Measurements from ENCODE around the gene DNAJC15.
"Not testable (repeated sequence)": the region's sequence is repeated elsewhere in the genome, so short reads cannot be mapped to it uniquely, and the experiment has no call there.

Gene DNAJC15

GRCh38 chr13:43005460-43006236 is 17.7 kb upstream of the DNAJC15 start:
- DNase-seq = no peak

- no peak for DNase-seq
Observed at GRCh38 chr13:43006893-43007631, 16.3 kb upstream of the DNAJC15 start.

GRCh38 chr13:43008596-43008995 is 14.8 kb upstream of the DNAJC15 start:
- no peak for DNase-seq

GRCh38 chr13:43009506-43009905 is 13.9 kb upstream of the DNAJC15 start:
- DNase-seq = no peak

GRCh38 chr13:43014162-43014561 is 9.2 kb upstream of the DNAJC15 start:
- no peak for DNase-seq

DNA sequence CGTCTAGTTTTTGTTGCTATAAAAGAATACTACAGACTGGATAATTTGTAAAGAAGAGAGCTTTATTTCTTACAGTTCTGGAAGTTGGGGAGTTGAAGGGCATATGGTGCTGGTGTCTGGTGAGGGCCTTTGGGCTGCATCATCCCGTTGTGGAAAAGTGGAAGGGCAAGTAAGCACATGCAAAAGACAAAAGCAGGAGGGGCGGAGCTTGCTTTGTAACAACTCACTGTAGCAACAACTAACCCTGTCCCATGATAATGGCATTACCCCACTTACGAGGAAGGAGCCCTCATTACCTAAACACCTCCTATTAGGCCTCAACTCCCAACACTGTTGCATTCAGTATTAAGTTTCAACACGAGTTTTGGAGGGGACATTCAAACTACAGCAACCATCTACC is 7.2 kb upstream of the DNAJC15 start:
- DNase-seq = no peak

DNA sequence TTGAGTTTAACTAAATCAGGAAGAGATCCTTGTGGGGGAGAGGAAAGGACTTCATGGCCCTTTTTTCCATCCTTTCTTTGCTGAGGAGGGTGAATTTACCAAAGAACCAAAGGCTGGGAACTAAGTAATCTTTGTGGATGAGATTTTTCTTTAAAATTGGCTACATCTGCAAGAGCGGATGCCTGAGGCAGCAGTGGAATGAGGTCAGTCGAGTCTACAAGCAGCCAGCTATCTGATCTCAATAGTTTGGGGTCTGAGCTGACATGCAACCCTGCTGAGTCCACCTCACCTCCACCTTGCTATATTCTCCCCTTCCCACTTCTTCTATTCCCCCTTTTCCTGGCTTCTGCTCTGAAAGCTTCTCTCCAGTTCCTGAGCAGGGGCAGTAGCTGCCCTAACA is 3.6 kb upstream of the DNAJC15 start:
- DNase-seq = no peak

DNA sequence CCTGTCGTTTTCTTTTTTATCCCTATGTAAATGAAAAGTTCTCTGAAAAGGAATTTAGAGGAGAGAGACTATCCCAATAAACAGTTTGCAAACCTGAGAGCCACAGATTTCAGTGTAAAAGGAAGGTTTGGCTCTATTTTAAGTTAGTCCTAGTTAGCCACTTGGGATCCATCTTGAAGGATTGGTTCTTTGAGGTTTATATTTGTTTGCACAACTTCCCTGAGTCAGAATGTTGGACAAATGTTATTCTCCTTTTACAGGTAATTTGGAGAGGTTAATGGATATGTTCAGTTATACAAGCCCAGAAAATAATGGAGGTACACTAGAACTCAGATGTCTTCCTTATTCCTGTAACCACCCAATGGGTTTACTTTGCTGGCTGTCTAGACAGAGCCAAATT is 2.6 kb upstream of the DNAJC15 start:
- DNase-seq = no peak

DNA sequence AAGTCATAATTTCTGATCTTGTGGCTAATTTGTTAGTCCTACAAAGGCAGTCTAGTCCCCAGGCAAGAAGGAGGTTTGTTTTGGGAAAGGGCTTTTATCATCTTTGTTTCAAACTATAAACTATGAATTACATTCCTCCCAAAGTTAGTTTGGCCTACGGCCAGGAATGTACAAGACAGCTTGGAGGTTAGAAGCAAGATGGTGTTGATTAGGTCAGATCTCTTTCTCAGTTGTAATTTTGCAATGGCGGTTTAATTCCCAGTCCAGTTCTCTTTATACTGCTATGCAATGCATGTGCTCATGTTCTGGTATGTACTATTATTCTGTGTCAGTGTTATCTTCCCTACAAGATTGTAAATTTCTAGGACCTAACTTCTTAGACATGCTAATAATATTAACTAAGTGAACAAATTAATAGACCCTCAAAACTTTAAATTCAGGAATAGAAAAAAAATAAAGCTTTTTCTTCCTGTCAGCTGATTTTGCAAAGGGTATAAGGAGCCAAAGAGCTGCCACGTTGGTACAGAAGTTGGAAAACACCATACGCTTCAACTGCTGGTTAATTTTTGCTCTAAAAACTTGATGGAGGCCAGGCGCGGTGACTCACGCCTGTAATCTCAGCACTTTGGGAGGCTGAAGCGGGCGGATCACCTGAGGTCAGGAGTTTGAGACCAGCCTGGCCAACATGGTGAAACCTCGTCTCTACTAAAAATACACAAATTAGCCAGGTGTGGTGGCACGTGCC is 1.3 kb upstream of the DNAJC15 start:
- DNase-seq = no peak

GRCh38 chr13:43022934-43023288 is 475 bp upstream of the DNAJC15 start:
- DNase-seq = no peak

DNA sequence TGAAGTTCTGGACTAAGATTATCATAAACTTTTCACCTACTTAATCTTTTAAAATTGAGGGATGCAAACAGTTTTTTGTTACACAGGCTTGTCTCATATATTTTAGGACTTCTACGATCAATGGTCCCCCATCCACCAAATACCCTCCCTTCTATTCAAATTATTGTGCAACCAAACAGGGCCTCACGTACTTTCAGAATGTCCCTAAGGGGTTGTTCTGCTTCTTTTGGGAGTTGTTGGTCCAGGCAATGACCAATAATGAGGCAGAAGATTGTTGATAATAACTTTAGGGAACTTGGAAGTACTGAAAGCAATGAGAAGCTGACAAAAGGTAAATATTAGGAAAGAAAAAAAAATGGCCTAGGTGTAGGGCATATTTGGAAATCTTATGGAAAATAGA is 2.9 kb downstream of the DNAJC15 start:
- no peak for DNase-seq

DNA sequence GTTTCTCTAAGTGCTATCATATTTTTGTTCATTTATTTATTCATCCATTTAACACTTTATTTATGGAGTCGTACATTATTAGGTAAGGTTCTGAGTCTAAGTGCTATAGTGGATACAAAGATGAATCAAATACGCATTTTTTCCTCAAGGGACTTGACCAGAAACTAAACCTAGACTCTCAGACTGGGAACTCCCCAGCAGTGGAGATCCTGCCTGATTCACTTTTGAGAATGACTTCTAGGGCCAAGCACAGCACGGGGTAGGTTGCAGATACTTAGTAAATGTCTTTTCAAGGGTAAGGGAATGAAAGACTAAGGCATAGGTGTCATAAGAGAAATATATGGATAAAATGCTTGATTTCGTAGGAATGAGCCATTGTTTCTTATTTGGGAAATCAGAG is 7.2 kb downstream of the DNAJC15 start:
- no peak for DNase-seq

DNA sequence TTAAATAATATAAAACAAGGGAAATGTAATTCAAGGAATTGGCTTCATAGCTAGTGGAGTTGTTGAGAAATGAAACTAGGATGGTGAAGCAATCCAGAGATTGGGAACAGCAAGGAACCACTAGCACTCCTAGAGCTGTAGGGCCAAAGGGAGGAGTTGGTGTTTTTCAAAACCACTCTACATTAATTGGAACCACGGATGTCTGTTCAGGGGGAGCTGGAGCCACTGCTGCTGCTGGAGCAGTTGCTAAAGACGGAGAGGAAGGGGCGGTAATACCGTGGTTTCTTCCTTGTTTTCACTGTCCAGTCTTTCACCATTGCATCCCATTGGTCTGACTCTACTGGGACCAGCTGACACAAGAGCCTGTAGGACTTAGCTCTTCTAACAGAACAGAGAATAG is 8.5 kb downstream of the DNAJC15 start:
- DNase-seq = no peak

GRCh38 chr13:43033038-43033437 is 9.7 kb downstream of the DNAJC15 start:
- no peak for DNase-seq

DNA sequence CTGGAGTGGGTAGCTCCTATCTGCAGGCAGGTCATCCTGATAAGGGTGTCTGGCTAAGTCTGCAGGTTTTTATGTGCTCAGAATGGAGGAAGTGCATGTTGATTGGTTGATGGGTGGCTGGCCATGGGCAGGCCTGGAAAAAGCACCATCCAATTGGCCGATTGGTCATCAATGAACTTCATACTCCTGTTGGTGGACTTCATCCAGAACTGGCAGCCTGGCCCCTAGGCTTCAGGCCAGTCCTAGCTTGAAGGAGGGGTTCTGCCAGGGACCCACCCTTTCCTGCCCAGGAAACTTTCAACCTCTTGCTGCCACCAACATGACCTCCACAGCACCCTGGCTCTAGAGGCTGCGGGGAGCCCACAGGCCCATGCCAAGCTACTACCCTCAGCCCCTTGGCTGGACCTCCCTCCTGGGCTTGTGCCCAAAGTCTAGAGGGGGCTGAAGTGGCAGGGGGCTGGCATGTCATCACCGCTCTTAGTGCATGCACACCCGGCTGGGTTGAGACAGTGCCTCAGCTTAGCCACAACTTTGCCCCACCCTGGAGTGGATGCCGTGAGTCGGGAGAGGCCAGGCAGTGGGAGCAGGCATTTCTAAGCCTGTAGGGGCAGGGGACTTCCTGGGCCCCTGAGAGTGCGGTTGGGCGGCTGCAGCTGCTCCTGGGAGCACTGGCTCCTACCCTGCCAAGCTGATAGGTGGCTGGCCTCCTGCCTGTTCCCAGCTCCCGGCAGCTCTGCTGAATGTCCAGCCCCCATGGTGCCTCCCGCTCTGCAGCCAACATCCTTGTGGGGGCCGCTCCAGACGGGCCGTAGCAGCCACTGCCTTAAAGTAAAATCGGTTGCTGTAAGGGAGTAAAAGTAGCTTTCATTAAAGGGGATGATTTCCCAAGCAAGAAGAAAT is 13.2 kb downstream of the DNAJC15 start:
- DNase-seq = no peak

GRCh38 chr13:43039966-43040365 is 16.6 kb downstream of the DNAJC15 start:
- DNase-seq = no peak

GRCh38 chr13:43040581-43041368 is 17.4 kb downstream of the DNAJC15 start:
- DNase-seq = not testable (repeated sequence)

- no peak for DNase-seq
Observed at GRCh38 chr13:43041369-43041921, 18.1 kb downstream of the DNAJC15 start.

GRCh38 chr13:43042410-43042921 is 19.1 kb downstream of the DNAJC15 start:
- no peak for DNase-seq

GRCh38 chr13:43044720-43045301 is 21.4 kb downstream of the DNAJC15 start:
- no peak for DNase-seq

- peak; percentile 23 for DNase-seq
Observed at GRCh38 chr13:43045302-43045773, 22.0 kb downstream of the DNAJC15 start.
